HG03457 (cell line): ENCODE data around the gene AEBP2.
"Not testable (repeated sequence)": the region's sequence is repeated elsewhere in the genome, so short reads cannot be mapped to it uniquely, and the experiment has no call there.

Experiments
- ATAC-seq: cut with Tn5 transposase; IDR thresholded peaks from one replicate; pipeline ENCODE4 v1.9.1; 2021; ENCODE audit warnings: moderate number of reproducible peaks; ENCODE audit not compliant: unreplicated experiment

The AEBP2 gene

DNA sequence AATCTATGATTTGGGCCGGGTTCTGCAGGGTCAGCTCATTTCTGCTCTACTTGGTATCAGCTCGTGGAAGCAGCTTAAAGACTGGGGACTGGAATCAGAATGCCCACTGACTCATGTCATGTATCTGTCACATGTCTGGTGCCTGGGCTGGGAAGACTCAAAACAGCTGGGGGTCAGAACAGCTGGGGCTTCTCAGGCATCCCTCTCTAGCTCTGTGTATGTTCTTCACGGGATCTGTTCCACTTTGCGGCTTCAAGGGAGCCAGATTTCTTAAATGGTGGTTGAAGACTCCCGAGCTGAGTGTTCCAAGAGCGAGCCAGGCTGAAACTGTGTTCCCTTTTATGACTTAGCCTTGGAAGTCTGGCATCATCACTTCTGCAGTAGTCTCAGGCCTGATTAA lies 11.9 kb downstream of the AEBP2 start:
- ATAC-seq, result no peak

DNA sequence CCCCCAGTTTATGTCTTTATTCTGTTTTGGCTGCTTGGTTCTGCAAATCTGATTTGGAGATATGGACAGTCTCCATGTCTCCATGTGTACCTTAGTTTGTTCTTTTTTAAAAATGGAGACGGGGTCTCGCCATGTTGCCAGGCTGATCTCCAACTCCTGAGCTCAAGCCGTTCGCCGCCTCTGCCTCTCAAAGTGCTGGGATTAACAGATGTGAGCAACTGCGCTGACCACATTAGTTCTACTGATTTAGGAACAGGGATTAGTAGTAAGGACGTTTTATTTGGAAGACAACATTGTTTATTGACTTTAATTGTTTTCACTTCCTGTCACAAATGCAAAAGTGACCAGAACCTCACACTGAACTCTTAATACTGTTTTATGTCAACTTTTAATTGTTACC lies 14.7 kb downstream of the AEBP2 start:
- no peak for ATAC-seq

DNA sequence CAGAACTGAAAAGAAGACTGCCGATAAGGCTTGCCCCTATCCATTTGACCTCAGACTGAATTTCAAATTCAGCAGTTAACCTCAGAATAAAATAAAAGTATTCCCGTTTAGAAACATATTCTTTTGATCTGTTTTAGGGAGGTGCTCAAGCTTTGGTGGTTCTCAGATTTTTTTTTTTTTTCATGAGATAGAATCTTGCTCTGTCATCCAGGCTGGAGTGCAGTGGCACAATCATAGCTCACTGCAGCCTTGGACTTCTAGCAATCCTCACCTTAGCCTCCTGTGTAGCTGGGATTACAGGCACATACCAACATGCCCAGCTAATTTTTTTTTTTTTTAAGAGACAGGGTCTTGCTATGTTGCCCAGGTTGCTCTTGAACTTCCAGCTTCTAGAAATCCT lies 15.5 kb downstream of the AEBP2 start:
- ATAC-seq, result no peak

GRCh38 chr12:19456176-19456575 lies 16.9 kb downstream of the AEBP2 start:
- ATAC-seq, result no peak

- no peak for ATAC-seq
Observed at GRCh38 chr12:19457561-19457960, 18.3 kb downstream of the AEBP2 start.

DNA sequence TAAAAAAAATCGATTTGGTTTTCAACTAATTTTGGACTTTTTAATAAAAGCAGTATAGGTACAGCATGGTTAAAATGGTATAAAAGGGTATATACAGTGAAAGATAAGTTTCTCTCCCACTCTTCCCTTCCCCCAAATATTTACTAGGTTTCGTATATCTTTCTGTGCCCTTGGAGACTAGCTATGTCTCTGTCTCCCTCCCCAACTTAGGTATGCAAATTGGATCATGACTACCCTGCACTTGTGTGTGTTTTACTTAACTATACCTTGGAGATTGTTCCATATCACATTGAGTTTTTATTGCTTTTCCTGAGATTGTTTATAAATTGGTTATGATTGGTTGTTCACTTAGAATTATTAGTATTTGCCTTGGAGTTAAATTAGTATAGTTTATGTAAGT lies 19.4 kb downstream of the AEBP2 start:
- ATAC-seq, result no peak

DNA sequence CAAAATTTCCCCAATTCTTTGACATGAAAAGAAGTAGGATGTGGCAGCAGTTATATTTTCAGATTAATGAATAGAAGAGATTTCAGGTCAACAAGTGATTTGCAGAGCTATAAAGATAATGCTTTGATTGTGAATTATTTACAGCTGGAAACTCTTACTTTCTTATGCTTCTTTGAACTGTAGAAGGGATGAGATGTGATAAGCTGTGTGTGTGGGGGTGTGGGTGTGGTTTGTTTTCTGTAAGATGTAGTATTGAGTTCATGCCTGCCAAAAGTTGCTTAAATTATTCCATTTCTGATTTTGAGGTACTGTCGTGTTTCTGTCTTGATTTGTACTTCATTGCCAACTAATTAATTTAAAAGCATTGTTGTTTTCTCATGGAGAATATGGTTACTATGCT lies 22.7 kb downstream of the AEBP2 start:
- ATAC-seq, result no peak

- ATAC-seq, result no peak
Observed at GRCh38 chr12:19462406-19462805, 23.1 kb downstream of the AEBP2 start.

- no peak for ATAC-seq
Observed at GRCh38 chr12:19464192-19464580, 24.9 kb downstream of the AEBP2 start.

- no peak for ATAC-seq
Observed at GRCh38 chr12:19465711-19466110, 26.4 kb downstream of the AEBP2 start.

DNA sequence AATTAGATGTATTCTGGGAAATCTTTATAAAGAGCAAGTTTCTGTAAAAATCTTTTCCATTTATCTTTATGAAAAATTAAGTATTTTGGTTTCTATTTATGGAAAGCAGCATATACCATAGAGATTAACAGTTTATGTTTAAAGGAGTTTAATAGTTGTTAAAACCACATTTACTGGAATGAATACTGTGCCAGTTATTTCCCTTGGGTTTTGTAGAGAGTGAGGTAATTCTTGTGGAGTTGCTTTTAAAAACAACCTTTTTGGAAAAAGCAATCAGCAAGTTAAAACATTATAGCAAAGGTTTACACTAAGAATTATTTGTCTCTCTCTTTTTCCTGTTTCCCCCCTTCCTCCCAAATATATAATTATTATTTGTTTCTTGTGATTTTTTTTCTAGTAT lies 34.9 kb downstream of the AEBP2 start:
- no peak for ATAC-seq

DNA sequence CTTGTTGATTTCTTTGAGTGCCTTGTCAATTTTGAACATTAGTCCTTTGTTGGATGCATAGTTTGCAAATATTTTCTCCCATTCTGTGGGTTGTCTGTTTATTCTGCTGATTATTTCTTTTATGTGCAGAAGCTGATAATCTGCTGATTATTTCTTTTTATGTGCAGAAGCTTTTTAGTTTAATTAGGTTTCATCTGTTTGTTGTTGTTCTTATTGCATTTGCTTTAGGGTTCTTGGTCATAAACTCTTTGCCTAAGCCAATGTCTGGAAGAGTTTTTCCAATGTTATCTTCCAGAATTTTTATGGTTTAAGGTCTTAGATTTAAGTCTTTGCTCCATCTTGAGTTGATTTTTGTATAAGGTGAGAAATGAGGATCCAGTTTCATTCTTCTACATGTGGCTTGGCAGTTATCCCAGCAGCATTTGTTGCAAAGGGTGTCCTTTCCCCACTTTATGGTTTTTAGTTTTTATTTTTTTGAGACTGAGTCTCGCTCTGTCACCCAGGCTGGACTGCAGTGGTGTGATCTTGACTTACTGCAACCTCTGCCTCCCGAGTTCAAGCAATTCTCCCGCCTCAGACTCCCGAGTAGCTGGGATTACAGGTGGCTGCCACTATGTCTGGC lies 36.7 kb downstream of the AEBP2 start:
- not testable (repeated sequence) for ATAC-seq

DNA sequence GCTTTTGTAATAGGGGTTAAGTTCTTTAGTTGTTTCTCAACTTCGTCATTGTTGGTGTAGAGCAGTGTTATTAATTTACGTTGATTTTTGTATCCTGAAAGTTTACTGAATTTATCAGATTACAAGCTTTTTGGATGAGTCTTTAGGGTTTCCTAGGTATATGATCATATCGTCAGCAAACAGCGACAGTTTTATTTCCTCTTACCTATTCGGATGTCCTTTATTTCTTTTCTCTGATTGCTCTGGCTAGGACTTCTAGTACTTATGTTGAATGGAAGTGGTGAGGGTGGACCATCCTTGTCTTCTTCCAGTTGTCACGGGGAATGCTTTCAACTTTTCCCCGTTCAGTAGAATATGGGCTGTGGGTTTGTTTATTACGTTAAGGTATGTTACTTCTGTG lies 37.8 kb downstream of the AEBP2 start:
- ATAC-seq, result no peak

DNA sequence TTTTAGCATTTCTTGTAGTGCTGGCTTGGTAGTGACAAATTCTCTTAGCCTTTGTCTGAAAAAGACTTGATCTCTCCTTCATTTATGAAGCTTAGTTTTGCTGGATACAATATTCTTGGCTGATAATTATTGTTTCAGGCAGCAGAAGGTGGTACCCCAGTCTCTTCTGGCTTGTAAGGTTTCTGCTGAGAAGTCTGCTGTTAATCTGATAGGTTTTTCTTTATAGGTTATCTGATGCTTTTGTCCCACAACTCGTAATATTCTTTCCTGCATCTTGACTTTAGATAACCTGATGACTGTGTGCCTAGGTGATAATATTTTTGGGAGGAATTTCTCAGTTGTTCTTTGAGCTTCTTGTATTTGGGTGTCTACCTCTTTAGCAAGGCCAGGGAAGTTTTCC lies 41.2 kb downstream of the AEBP2 start:
- no peak for ATAC-seq

GRCh38 chr12:19482036-19482435 lies 42.7 kb downstream of the AEBP2 start:
- no peak for ATAC-seq

DNA sequence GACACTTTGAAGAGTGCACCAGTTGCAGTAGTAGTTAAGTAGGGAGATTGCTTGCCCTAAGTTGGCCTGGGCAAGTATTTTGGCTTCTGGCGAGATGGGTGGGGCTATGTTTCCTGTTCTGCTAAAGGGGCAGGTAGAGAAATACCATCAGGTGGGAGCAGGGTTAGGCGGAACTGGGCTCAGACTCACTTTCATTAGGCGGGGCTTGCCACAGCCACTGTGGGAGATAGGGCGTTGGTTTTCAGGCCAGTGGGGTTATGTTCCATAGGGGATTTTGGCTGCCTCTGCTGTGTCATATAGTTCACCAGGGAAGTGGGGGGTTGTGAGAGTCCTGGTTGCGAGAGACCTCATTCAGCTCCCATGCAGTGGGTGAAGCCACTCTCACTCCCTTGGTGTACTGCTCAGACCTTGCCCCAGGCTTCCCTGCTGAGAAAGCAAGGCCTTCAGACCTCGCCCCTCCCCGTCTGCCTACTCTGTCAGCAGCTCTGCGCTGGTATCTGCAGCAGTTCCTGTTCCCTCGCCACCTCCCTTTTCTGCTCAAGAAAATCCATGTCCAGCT lies 43.3 kb downstream of the AEBP2 start:
- ATAC-seq, result peak; percentile 81

DNA sequence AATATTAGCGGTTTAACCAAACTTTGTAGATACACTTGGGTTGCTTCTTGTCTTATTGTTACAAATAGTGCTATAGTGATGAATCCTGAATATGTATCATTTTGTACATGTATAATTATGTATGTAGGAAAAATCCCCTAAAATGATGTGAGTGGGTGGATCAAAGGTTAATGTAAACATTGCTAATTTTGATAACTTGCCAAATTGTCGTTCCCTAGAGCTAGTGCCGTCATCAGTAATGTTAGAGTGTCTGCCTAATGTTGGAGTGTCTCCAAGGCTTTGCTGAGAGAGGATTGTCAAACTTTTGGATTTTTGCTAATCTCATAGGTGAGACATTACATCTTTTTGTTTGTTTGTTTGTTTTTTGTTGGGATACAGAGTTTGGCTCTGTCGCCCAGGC lies 44.4 kb downstream of the AEBP2 start:
- no peak for ATAC-seq

- ATAC-seq, result no peak
Observed at GRCh38 chr12:19484738-19485137, 45.4 kb downstream of the AEBP2 start.

- ATAC-seq, result no peak
Observed at GRCh38 chr12:19485240-19485639, 45.9 kb downstream of the AEBP2 start.

DNA sequence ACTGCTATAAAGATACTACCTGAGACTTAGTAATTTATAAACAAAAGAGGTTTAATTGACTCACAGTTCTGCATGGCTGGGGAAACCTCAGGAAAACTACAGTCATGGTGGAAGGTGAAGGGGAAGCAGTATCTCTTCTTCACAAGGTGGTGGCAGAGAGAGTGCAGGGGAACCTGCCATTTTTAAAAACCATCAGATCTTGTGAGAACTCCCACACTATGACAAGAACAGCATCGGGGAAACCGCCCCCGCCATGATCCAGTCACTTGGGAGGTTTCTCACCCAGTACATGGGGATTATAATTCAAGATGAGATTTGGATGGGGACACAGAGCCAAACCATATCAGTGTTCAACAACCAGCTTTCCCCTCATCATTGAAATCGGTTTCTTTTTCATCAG lies 49.9 kb downstream of the AEBP2 start:
- ATAC-seq, result no peak

DNA sequence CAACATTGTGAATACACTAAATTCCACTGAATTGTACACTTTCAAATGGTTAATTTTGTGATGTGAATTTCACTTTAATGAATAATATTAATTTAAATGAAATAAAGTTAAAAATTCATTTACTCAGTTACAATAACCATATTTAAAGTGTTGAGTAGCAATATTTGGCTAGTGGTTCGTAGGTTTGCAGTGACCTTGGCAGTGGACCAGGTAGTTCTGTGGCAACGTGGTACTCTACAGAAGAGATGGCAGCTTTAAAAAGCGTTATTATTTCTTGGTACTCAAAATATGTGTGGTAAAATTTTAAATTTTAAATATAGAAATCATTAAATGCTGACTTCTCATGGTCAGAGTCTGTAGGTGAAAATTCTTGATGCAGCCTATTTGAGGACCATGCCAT lies 51.6 kb downstream of the AEBP2 start:
- ATAC-seq, result no peak

DNA sequence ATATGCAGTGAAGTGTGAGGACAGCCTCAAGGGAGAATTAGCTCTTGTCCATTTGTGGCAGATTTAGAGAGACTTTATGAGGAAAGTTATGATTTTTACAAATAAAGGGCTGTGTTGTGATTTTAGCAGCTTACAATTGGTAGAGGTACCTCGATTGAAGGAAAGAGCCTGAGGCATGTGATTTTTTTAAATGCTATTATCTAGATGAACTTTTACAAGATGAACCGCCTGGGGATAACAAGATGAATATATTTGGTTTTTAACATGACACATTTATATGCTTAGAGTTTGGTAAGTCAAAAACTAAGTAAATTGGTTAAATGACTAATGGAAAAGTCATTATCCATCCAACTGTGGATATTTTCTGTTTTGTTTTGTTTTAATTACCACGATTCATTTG lies 52.6 kb downstream of the AEBP2 start:
- ATAC-seq, result no peak

DNA sequence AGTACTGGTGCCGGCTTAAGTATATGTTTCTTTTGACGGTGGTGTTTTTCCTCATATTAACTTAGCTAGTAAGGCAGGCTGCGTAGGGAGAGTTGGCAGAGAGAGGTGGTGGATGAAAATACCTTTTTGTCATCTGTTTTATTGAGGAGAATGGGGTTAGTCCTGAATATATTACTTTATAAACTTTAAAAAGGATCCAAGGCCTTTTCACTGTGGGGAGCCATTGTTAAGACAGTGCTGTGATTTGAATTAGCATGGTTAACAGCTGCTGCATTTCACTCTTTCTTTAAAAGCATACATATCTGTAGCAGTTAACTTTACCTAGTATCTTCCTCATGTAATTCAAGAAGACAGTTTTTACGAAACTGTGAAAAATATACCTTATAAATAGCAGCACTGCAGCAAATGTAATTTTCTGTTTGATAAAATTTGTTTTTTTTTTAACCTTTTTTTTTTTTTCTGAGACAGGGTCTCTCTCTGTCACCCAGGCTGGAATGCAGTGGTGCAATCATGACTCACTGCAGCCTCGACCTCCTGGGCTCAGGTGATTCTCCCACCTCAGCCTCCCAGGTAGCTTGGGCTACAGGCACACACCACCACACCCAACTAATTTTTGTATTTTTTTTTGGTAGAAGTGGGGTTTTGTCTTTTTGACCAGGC lies 57.1 kb downstream of the AEBP2 start:
- no peak for ATAC-seq
